ENCODE data around the gene CRACDL.

The CRACDL gene

GRCh38 chr2:98940102-98940501 is 4.1 kb upstream of the CRACDL start:
- Histone ChIP-seq H3K9me3 (ENCODE audit: insufficient read depth, low read length) (no peaks in the 10 kb centered on the region), H4K20me1 (ENCODE audit: low read depth, low read length) (no peaks in the 10 kb centered on the region), H3K9ac (ENCODE audit: low read length) (no peak overlapping the region), H2AFZ (ENCODE audit: low read depth, low read length, severe bottlenecking) (no peak overlapping the region), H3K27ac (ENCODE audit: low read depth, low read length) (no peak overlapping the region), H3F3A (ENCODE audit: insufficient read depth) (no peaks in the 10 kb centered on the region), H3K36me3 (ENCODE audit: low read length) (no peaks in the 10 kb centered on the region), H3K4me2 (ENCODE audit: low read depth, low read length, poor library complexity, severe bottlenecking) (no peak overlapping the region), H3K9me2 (replicated peaks; ENCODE audit: insufficient read depth, low read length) (no peaks in the 10 kb centered on the region), H3K4me3 (ENCODE audit: insufficient read depth, low read length, poor library complexity, severe bottlenecking) (no peak overlapping the region), H3K79me2 (ENCODE audit: insufficient read depth, low read length) (no peaks in the 10 kb centered on the region), H3K27me3 (ENCODE audit: low read length) (no peaks in the 10 kb centered on the region)
- TF ChIP-seq CTCF (IDR thresholded peaks at IDR 0.05; ENCODE audit: insufficient read depth, low read length, poor library complexity, severe bottlenecking) (no peak), EZH2phosphoT487 (conservative IDR thresholded peaks at IDR 0.05; ENCODE audit: low read length) (no peak)

GRCh38 chr2:98937906-98938305 is 1.9 kb upstream of the CRACDL start:
- Histone ChIP-seq H3F3A (ENCODE audit: insufficient read depth) (no peaks in the 10 kb centered on the region), H3K4me3 (ENCODE audit: insufficient read depth, low read length, poor library complexity, severe bottlenecking) (no peak overlapping the region), H3K9ac (ENCODE audit: low read length) (no peak overlapping the region), H3K27ac (ENCODE audit: low read depth, low read length) (no peak overlapping the region), H3K9me2 (replicated peaks; ENCODE audit: insufficient read depth, low read length) (no peaks in the 10 kb centered on the region), H3K4me2 (ENCODE audit: low read depth, low read length, poor library complexity, severe bottlenecking) (no peak overlapping the region), H4K20me1 (ENCODE audit: low read depth, low read length) (no peaks in the 10 kb centered on the region), H3K27me3 (ENCODE audit: low read length) (no peaks in the 10 kb centered on the region), H3K79me2 (ENCODE audit: insufficient read depth, low read length) (no peaks in the 10 kb centered on the region), H2AFZ (ENCODE audit: low read depth, low read length, severe bottlenecking) (no peak overlapping the region), H3K36me3 (ENCODE audit: low read length) (no peaks in the 10 kb centered on the region), H3K9me3 (ENCODE audit: insufficient read depth, low read length) (no peaks in the 10 kb centered on the region)
- TF ChIP-seq EZH2phosphoT487 (conservative IDR thresholded peaks at IDR 0.05; ENCODE audit: low read length) (no peak), CTCF (IDR thresholded peaks at IDR 0.05; ENCODE audit: insufficient read depth, low read length, poor library complexity, severe bottlenecking) (no peak)

GRCh38 chr2:98936353-98937351 is 627 bp upstream of the CRACDL start:
- Histone ChIP-seq H3K36me3 (ENCODE audit: low read length) (no peaks in the 10 kb centered on the region), H3K4me3 (ENCODE audit: insufficient read depth, low read length, poor library complexity, severe bottlenecking) (no peak overlapping the region), H3K9me3 (ENCODE audit: insufficient read depth, low read length) (no peaks in the 10 kb centered on the region), H4K20me1 (ENCODE audit: low read depth, low read length) (no peaks in the 10 kb centered on the region), H3K9ac (ENCODE audit: low read length) (no peak overlapping the region), H3K4me2 (ENCODE audit: low read depth, low read length, poor library complexity, severe bottlenecking) (no peak overlapping the region), H3K79me2 (ENCODE audit: insufficient read depth, low read length) (no peaks in the 10 kb centered on the region), H3K27ac (ENCODE audit: low read depth, low read length) (no peak overlapping the region), H3K27me3 (ENCODE audit: low read length) (no peaks in the 10 kb centered on the region), H3F3A (ENCODE audit: insufficient read depth) (no peaks in the 10 kb centered on the region), H3K9me2 (replicated peaks; ENCODE audit: insufficient read depth, low read length) (no peaks in the 10 kb centered on the region), H2AFZ (ENCODE audit: low read depth, low read length, severe bottlenecking) (no peak overlapping the region)
- TF ChIP-seq CTCF (IDR thresholded peaks at IDR 0.05; ENCODE audit: insufficient read depth, low read length, poor library complexity, severe bottlenecking): no peak
- TF ChIP-seq EZH2phosphoT487 (conservative IDR thresholded peaks at IDR 0.05; ENCODE audit: low read length): no peak
